Measurements from ENCODE around the gene IL5RA. TPM values are rescaled to one million over a fixed set of nuclear protein-coding genes. Genes with fewer than 3 reads are reported as not detected.
A peak's percentile ranks its signal among the peaks of the same experiment; 100 is the strongest.

IL5RA gene
- total and polyA plus RNA-seq, 3 experiments from 2014 or later = 0.16 to 0.73 (median 0.70) TPM

DNA sequence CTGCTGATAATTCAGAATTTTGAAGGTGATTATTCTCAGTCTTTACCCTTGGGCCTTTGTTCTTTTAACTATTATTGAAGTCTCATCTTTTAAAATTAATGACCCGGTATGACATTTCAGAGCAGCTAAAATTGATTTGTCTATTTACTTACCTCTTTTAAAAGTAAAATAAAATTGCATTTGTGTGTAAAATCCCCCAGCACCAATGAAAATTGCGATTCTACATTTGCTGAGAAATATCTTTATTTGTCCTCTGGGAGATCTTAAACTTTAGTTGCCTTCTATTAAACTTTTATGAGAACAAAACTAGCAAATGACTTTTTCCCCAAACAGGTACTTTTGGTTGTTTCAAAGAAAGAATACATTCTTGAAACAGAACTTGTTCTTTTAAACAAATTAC lies 7.5 kb upstream of the IL5RA start:
- no peaks in the 10 kb centered on the region for H3K4me1 ChIP-seq (ENCODE audit: insufficient read depth, low read length)
- Mint-ChIP-seq H3K27ac (no peak overlapping the region), H3K4me3 (no peak overlapping the region), H3K36me3 (no peaks in the 10 kb centered on the region), H3K27me3 (peaks cover 8 to 9% of the 10 kb centered on the region in 2 donors), H3K9me3 (no peaks in the 10 kb centered on the region), H3K4me1 (peaks cover 6 to 8% (median 7%) of the 10 kb centered on the region in 3 donors)
- no peak overlapping the region for H3K4me3 ChIP-seq (ENCODE audit: low read length)
- H3K9me3 ChIP-seq (ENCODE audit: low read length) = no peaks in the 10 kb centered on the region
- ChIA-PET POLR2A (no interaction called here), CTCF (no interaction called here)
- H3K27me3 ChIP-seq (ENCODE audit: insufficient read depth, low read length, poor library complexity, severe bottlenecking) = no peaks in the 10 kb centered on the region
- DNase-seq = no peak
- H3K27ac ChIP-seq (ENCODE audit: low read depth, low read length) = no peak overlapping the region
- no peaks in the 10 kb centered on the region for H3K36me3 ChIP-seq (ENCODE audit: insufficient read depth, low read length)

GRCh38 chr3:3113042-3113709 lies 3.0 kb upstream of the IL5RA start:
- no peaks in the 10 kb centered on the region for H3K27me3 ChIP-seq (ENCODE audit: insufficient read depth, low read length, poor library complexity, severe bottlenecking)
- peaks cover 8 to 9% of the 10 kb centered on the region in 2 donors for H3K27me3 Mint-ChIP-seq
- peaks cover 0 to 4% (median 0%) of the 10 kb centered on the region in 3 donors for H3K36me3 Mint-ChIP-seq
- no peaks in the 10 kb centered on the region for H3K36me3 ChIP-seq (ENCODE audit: insufficient read depth, low read length)
- peak overlapping the region in 1 of 8 donors; percentile 13 for H3K27ac Mint-ChIP-seq
- no peak overlapping the region for H3K4me3 Mint-ChIP-seq
- POLR2A ChIA-PET = no interaction called here
- H3K4me3 ChIP-seq (ENCODE audit: low read length) = no peak overlapping the region
- CTCF ChIA-PET = no interaction called here
- H3K4me1 ChIP-seq (ENCODE audit: insufficient read depth, low read length) = no peaks in the 10 kb centered on the region
- no peak for DNase-seq
- no peaks in the 10 kb centered on the region for H3K9me3 Mint-ChIP-seq
- H3K4me1 Mint-ChIP-seq = peaks cover 6 to 29% (median 23%) of the 10 kb centered on the region in 3 donors
- H3K9me3 ChIP-seq (ENCODE audit: low read length) = no peaks in the 10 kb centered on the region
- H3K27ac ChIP-seq (ENCODE audit: low read depth, low read length) = no peak overlapping the region

DNA sequence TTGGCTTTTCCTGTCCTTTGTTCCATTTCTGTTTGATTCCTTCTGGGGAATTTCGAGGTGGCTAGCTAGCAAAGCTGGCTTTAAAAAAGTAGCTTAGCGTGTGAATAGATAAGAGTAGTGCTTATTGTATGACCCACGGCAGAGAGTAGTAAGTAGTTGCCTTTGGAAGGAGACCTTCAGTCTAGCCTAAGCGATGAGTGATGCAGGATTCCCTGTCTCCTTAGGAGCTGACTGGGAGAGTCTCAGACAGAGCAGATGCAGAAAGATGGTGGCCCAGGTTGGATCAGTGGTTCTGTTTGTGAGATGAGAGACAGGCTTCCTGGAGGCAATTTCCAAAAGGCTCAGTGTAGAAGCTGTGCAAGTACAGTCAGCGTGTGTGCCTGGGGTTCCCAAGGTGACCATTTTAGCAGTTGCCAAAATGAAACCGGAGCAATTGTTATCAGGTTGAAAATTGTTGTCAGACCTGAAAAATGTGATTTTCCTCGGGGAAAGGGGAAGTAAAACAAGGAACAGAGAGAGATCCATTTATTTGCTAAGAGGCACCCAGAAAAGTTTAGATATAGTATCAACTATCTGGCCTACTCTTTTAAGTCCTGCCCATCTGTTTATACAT lies 681 bp upstream of the IL5RA start:
- no peaks in the 10 kb centered on the region for H3K27me3 ChIP-seq (ENCODE audit: insufficient read depth, low read length, poor library complexity, severe bottlenecking)
- H3K9me3 ChIP-seq (ENCODE audit: low read length) = no peaks in the 10 kb centered on the region
- Mint-ChIP-seq H3K27me3 (peaks cover 3 to 10% of the 10 kb centered on the region in 2 donors), H3K36me3 (peaks cover 0 to 4% (median 0%) of the 10 kb centered on the region in 3 donors), H3K27ac (peak overlapping the region; percentile 73 to 98 (median 88)), H3K9me3 (no peaks in the 10 kb centered on the region), H3K4me3 (peak overlapping the region in 1 of 7 donors; percentile 37), H3K4me1 (peaks cover 6 to 34% (median 23%) of the 10 kb centered on the region in 3 donors)
- peak overlapping the region; percentile 64 for H3K27ac ChIP-seq (ENCODE audit: low read depth, low read length)
- DNase-seq = no peak
- POLR2A ChIA-PET = no interaction called here
- no peaks in the 10 kb centered on the region for H3K4me1 ChIP-seq (ENCODE audit: insufficient read depth, low read length)
- CTCF ChIA-PET = no interaction called here
- H3K36me3 ChIP-seq (ENCODE audit: insufficient read depth, low read length) = no peaks in the 10 kb centered on the region
- H3K4me3 ChIP-seq (ENCODE audit: low read length) = no peak overlapping the region

- H3K27me3 ChIP-seq (ENCODE audit: insufficient read depth, low read length, poor library complexity, severe bottlenecking) = no peaks in the 10 kb centered on the region
- Mint-ChIP-seq H3K27ac (peak overlapping the region; percentile 73 to 98 (median 88)), H3K4me3 (peak overlapping the region; percentile 13 to 82 (median 60)), H3K27me3 (peaks cover 6 to 10% of the 10 kb centered on the region in 2 donors), H3K9me3 (no peaks in the 10 kb centered on the region), H3K4me1 (peaks cover 6 to 34% (median 23%) of the 10 kb centered on the region in 3 donors), H3K36me3 (peaks cover 0 to 4% (median 0%) of the 10 kb centered on the region in 3 donors)
- DNase-seq = no peak
- CTCF ChIA-PET = no interaction called here
- H3K4me3 ChIP-seq (ENCODE audit: low read length) = peak overlapping the region; percentile 24
- H3K36me3 ChIP-seq (ENCODE audit: insufficient read depth, low read length) = no peaks in the 10 kb centered on the region
- no peaks in the 10 kb centered on the region for H3K4me1 ChIP-seq (ENCODE audit: insufficient read depth, low read length)
- peak overlapping the region; percentile 64 for H3K27ac ChIP-seq (ENCODE audit: low read depth, low read length)
- no peaks in the 10 kb centered on the region for H3K9me3 ChIP-seq (ENCODE audit: low read length)
- POLR2A ChIA-PET = no interaction called here
Measured at GRCh38 chr3:3109407-3110298, 521 bp downstream of the IL5RA start.

DNA sequence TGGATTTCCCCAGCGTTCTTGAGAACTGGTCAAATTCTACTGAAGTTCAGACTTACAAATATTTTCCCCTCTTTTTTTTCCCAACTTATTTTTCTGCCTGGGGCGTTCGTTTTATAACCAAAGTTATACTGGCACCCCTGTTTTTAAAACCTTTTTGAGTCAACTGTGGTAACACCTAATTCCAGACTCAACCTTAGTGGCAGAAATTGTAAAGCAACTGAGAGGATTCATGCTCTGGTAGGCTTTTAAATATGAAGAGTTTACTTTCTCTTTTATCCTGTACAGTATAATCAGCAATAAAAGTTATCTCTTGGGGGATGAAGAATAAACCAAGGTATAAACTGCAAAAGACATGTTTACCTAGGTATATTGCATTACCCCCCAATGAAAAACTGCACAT lies 2.3 kb downstream of the IL5RA start:
- H3K4me3 ChIP-seq (ENCODE audit: low read length) = no peak overlapping the region
- no peaks in the 10 kb centered on the region for H3K27me3 ChIP-seq (ENCODE audit: insufficient read depth, low read length, poor library complexity, severe bottlenecking)
- no peak overlapping the region for H3K27ac ChIP-seq (ENCODE audit: low read depth, low read length)
- Mint-ChIP-seq H3K4me1 (peaks cover 6 to 34% (median 23%) of the 10 kb centered on the region in 3 donors), H3K27ac (peak overlapping the region in 1 of 8 donors; percentile 76), H3K4me3 (peak overlapping the region in 1 of 7 donors; percentile 24), H3K36me3 (peaks cover 0 to 4% (median 0%) of the 10 kb centered on the region in 3 donors), H3K9me3 (no peaks in the 10 kb centered on the region), H3K27me3 (peaks cover 3 to 14% of the 10 kb centered on the region in 2 donors)
- no peaks in the 10 kb centered on the region for H3K4me1 ChIP-seq (ENCODE audit: insufficient read depth, low read length)
- H3K9me3 ChIP-seq (ENCODE audit: low read length) = no peaks in the 10 kb centered on the region
- no peak for DNase-seq
- ChIA-PET POLR2A (no interaction called here), CTCF (no interaction called here)
- H3K36me3 ChIP-seq (ENCODE audit: insufficient read depth, low read length) = no peaks in the 10 kb centered on the region

DNA sequence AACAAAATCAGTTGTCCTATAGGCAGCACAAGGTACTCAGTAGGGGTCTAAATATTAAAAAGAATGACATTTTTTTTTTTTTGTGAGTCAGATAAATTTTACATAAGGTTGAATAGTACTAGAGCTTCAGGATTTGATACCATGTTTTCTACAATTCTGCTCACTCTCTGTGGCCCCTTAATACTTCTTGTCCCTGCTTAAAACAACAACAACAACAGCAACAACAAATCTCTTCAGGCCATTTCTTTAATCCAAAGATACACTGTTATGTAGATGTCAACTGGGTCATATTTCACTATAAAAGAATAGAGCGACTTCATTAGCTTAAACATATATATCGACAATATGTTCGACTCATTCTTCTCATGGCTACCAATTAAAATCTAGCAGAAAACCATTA lies 3.0 kb downstream of the IL5RA start:
- H3K27me3 Mint-ChIP-seq = peaks cover 3 to 14% of the 10 kb centered on the region in 2 donors
- H3K36me3 ChIP-seq (ENCODE audit: insufficient read depth, low read length) = no peaks in the 10 kb centered on the region
- H3K36me3 Mint-ChIP-seq = peaks cover 0 to 4% (median 0%) of the 10 kb centered on the region in 3 donors
- H3K27ac Mint-ChIP-seq = peak overlapping the region in 1 of 8 donors; percentile 76
- no peaks in the 10 kb centered on the region for H3K9me3 ChIP-seq (ENCODE audit: low read length)
- no peak overlapping the region for H3K4me3 ChIP-seq (ENCODE audit: low read length)
- POLR2A ChIA-PET = no interaction called here
- no peaks in the 10 kb centered on the region for H3K4me1 ChIP-seq (ENCODE audit: insufficient read depth, low read length)
- peaks cover 6 to 34% (median 23%) of the 10 kb centered on the region in 3 donors for H3K4me1 Mint-ChIP-seq
- H3K27ac ChIP-seq (ENCODE audit: low read depth, low read length) = no peak overlapping the region
- peak overlapping the region in 1 of 7 donors; percentile 24 for H3K4me3 Mint-ChIP-seq
- no peaks in the 10 kb centered on the region for H3K9me3 Mint-ChIP-seq
- CTCF ChIA-PET = no interaction called here
- DNase-seq = no peak
- no peaks in the 10 kb centered on the region for H3K27me3 ChIP-seq (ENCODE audit: insufficient read depth, low read length, poor library complexity, severe bottlenecking)

GRCh38 chr3:3105815-3106214 lies 4.4 kb downstream of the IL5RA start:
- Mint-ChIP-seq H3K36me3 (peaks cover 0 to 4% (median 0%) of the 10 kb centered on the region in 3 donors), H3K9me3 (no peaks in the 10 kb centered on the region), H3K4me1 (peaks cover 6 to 31% (median 20%) of the 10 kb centered on the region in 3 donors), H3K27me3 (peaks cover 3 to 14% of the 10 kb centered on the region in 2 donors), H3K4me3 (no peak overlapping the region), H3K27ac (no peak overlapping the region)
- CTCF ChIA-PET = no interaction called here
- no peak overlapping the region for H3K4me3 ChIP-seq (ENCODE audit: low read length)
- POLR2A ChIA-PET = no interaction called here
- no peaks in the 10 kb centered on the region for H3K27me3 ChIP-seq (ENCODE audit: insufficient read depth, low read length, poor library complexity, severe bottlenecking)
- H3K27ac ChIP-seq (ENCODE audit: low read depth, low read length) = no peak overlapping the region
- no peaks in the 10 kb centered on the region for H3K36me3 ChIP-seq (ENCODE audit: insufficient read depth, low read length)
- no peak for DNase-seq
- no peaks in the 10 kb centered on the region for H3K4me1 ChIP-seq (ENCODE audit: insufficient read depth, low read length)
- H3K9me3 ChIP-seq (ENCODE audit: low read length) = no peaks in the 10 kb centered on the region

DNA sequence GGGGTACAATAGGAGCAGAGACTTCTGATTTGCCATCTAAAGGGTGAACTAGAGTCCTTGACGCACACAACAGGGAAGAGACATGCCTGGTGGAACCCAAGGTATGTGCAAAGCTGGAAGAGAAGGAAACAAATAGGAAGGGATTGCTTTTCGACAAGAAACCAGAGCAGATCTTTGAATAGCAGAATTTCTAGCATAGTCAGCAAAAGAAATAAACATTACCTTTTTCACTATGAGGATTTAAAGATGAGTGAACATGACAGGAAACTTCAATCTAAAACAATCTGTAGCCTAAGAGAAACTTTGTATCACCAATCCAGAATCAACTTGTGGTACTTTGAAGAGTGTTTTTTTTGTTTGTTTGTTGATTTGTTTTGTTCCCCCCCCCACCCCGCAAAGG lies 4.9 kb downstream of the IL5RA start:
- POLR2A ChIA-PET = no interaction called here
- no peaks in the 10 kb centered on the region for H3K9me3 Mint-ChIP-seq

More for the DNA sequence above, 4.9 kb downstream of the IL5RA start:
- Histone ChIP-seq H3K27ac (ENCODE audit: low read depth, low read length) (no peak overlapping the region), H3K4me3 (ENCODE audit: low read length) (no peak overlapping the region), H3K4me1 (ENCODE audit: insufficient read depth, low read length) (no peaks in the 10 kb centered on the region), H3K9me3 (ENCODE audit: low read length) (no peaks in the 10 kb centered on the region), H3K36me3 (ENCODE audit: insufficient read depth, low read length) (no peaks in the 10 kb centered on the region), H3K27me3 (ENCODE audit: insufficient read depth, low read length, poor library complexity, severe bottlenecking) (no peaks in the 10 kb centered on the region)
- H3K36me3 Mint-ChIP-seq = peaks cover 0 to 4% (median 0%) of the 10 kb centered on the region in 3 donors
- peaks cover 4 to 25% (median 15%) of the 10 kb centered on the region in 3 donors for H3K4me1 Mint-ChIP-seq
- DNase-seq = no peak
- H3K4me3 Mint-ChIP-seq = no peak overlapping the region
- no peak overlapping the region for H3K27ac Mint-ChIP-seq
- H3K27me3 Mint-ChIP-seq = peaks cover 3 to 14% of the 10 kb centered on the region in 2 donors
- CTCF ChIA-PET = no interaction called here

Data from CD8-positive, alpha-beta memory T cell (primary cell).